ENCODE results near the gene REC114. TPM values are rescaled to one million over a fixed set of nuclear protein-coding genes. Genes with fewer than 3 reads are reported as not detected.

The REC114 gene
- total and polyA plus RNA-seq, 9 of the 15 experiments (the other 6 are each of a cell fraction or from before 2014, with no cell fraction given): 0.07 to 0.24 TPM; not detected in 7

GRCh38 chr15:73530649-73531048 is 87.7 kb downstream of the REC114 start (continued):
- TF ChIP-seq CHD7 (IDR thresholded peaks at IDR 0.05; ENCODE audit: low read depth, low read length) (no peak), HDAC6 (IDR thresholded peaks at IDR 0.05; ENCODE audit: low read depth, low read length) (no peak)

Measured in K562 (cell line).